ENCODE results near the gene NR3C1.

- TF ChIP-seq CTCF (IDR thresholded peaks at IDR 0.05) (no peak), EP300 (IDR thresholded peaks at IDR 0.05) (no peak), POLR2A (IDR thresholded peaks at IDR 0.05) (no peak), POLR2AphosphoS5 (IDR thresholded peaks at IDR 0.05) (no peak)
Measured at GRCh38 chr5:143265995-143266394, 137.5 kb downstream of the NR3C1 start.

Measured in sigmoid colon (tissue), 4 donors.